Retinal pigment epithelial cell (primary cell): ENCODE results near the gene SIGLEC9.

Experiments
- DNase-seq: peaks from one replicate; pipeline ENCODE4 v3.0.0-alpha.2; 2010; ENCODE audit warnings: low read depth
- H3K4me3 ChIP-seq: 2 replicates; pipeline ENCODE4 v1.5.1; 2011; ENCODE audit warnings: mild to moderate bottlenecking, low read length, control low read depth, moderate library complexity
- TF ChIP-seq, protein P1 (sequence below): conservative IDR thresholded peaks from 2 replicates; pipeline ENCODE4 v1.5.1; 2011; ENCODE audit warnings: low read depth, low read length, control low read depth, inconsistent platforms

SIGLEC9 gene

DNA sequence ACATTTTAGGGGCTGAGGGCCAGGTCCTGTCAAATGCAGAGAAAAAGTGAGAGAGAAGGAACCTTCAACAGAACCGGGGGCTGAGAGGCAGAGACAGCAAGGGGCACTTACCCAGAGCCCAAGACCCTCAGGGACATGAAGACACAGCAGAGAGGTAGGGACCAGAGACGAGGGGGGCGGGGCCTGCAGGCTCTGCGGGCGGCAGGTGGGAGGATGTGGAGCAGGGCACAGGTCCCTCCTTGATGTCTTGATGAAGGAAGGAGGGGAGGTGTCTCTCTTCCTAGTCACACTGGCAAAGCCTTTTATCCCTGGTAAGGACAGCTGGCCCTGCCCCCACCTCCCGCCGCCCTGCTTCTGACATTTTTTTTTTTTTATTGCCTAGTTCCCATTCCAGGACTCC, 42.1 kb upstream of the SIGLEC9 start, which contains the start of gene KLK14:
Gene KLK14 (minus strand): TSS at position 277 of the 400 bp plus-strand sequence. CDS start 273 bp downstream, at position 4.
- TF ChIP-seq, protein P1, sequence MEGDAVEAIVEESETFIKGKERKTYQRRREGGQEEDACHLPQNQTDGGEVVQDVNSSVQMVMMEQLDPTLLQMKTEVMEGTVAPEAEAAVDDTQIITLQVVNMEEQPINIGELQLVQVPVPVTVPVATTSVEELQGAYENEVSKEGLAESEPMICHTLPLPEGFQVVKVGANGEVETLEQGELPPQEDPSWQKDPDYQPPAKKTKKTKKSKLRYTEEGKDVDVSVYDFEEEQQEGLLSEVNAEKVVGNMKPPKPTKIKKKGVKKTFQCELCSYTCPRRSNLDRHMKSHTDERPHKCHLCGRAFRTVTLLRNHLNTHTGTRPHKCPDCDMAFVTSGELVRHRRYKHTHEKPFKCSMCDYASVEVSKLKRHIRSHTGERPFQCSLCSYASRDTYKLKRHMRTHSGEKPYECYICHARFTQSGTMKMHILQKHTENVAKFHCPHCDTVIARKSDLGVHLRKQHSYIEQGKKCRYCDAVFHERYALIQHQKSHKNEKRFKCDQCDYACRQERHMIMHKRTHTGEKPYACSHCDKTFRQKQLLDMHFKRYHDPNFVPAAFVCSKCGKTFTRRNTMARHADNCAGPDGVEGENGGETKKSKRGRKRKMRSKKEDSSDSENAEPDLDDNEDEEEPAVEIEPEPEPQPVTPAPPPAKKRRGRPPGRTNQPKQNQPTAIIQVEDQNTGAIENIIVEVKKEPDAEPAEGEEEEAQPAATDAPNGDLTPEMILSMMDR = no peak
- DNase-seq = no peak
- no peak within 1 kb of the TSS for H3K4me3 ChIP-seq

DNA sequence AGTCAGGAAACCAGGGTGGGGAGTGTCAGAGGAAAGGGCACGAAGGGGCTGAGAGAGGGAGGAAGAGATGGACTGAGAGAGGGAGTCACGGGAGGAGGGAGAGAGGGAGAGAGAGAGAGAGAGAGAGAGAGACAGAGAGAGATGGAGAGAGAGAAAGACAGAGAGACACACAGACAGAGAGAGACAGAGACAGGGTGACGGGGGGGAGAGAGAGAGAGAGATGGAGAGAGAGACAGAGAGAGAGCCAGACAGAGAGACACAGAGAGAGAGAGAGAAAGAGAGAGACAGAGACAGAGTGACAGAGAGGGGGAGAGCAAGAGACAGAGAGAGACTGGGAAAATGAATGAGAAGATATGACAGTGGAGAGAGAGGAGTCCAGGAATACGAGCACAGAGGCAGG, 41.5 kb upstream of the SIGLEC9 start:
- TF ChIP-seq, protein P1 = no peak
- no peak overlapping the region for H3K4me3 ChIP-seq
- no peak for DNase-seq

DNA sequence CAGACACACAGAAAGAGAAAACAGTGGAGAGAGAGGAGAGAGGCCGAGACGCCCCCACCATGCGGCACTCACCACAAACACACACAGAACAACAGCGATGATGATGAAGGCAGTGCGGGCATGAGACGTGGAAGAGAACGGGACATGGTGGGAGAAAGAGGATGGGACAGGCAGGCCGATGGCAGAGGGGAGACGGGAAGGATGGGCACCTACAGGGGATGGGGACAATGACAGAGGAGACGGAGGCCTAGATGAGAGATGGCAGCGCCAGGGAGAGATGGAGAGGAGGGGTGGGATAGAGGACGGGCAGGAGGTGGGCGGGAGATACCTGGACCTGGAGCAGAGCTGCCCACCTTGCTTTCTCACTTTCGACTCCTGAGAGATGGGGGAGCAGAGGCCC, 40.9 kb upstream of the SIGLEC9 start:
- TF ChIP-seq, protein P1 = no peak
- no peak overlapping the region for H3K4me3 ChIP-seq
- no peak for DNase-seq

DNA sequence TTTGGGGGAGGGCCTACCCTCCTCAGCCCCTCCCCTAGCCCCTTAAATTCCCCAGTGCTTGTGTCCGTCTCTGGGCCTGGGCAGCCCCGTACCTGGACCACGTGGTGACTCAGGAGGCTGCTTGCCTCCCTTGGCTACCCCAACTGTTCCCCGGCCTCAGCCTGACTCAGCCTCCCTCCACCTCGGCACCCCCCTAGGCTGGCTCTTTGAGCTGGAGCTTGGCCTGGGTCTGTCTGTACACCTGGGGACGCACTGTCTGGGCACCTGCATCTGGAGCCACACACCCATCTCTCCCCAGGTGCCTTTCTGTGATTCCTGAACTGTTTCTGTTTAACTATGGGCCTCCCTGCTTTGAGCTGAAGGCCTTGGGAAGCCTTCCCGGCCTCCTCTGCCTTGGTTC, 40.2 kb upstream of the SIGLEC9 start:
- H3K4me3 ChIP-seq = no peak overlapping the region
- TF ChIP-seq, protein P1 = no peak
- DNase-seq = no peak

DNA sequence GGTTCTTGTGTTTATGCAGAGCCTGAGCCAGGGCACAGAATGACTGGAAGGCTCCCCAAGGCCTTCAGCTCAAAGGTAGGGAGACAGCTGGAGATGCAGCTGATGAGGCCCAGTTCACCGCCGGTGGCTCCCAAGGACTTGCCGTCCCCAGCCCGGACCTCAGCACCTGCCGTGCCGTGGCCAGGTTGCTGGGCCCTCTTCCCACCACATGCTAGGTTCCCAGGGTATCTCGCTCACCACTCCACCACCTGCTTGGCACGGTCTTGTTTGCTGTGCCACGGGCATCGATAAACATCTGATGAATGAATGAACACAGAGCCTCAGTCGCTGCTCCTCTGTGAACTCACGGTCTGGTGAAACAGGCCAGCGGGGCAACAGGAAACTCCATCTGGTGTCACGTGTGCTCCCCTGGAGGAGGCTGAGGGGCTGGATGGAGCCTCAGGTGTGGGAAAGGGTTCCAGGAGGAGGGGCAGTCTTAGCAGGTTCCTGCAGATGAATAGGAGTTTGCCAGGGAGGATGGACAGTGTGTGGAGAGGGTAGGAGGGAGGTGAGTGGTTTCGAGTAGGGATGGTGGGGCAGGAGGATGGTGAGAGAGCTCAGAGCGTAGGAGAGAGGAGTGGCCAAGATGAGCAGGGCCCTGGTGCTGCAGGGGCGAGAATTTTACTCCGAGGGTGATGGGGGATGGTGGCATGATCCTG, 38.4 kb upstream of the SIGLEC9 start:
- no peak for DNase-seq
- TF ChIP-seq, protein P1 = no peak
- H3K4me3 ChIP-seq = no peak overlapping the region

DNA sequence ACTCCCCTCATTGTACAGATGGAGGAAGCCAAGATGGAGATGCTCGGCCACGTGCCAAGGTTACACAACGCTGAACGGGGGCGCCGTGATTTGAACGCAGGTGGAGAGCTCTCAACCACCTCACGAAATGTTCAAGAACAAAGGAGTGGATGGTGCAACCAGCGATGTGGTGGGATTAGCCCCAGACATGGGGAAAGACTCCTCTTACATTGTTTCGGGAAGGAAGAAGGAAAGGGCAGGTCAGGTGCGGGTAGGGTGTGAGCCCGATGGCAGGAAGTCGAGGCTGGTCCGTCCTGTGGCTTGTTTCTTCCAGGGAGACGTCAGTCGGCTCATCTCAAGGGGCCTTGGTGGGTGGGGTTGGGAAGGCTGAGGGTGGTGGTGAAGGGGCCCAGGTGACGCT, 34.9 kb upstream of the SIGLEC9 start:
- DNase-seq = no peak
- no peak overlapping the region for H3K4me3 ChIP-seq
- TF ChIP-seq, protein P1 = no peak

DNA sequence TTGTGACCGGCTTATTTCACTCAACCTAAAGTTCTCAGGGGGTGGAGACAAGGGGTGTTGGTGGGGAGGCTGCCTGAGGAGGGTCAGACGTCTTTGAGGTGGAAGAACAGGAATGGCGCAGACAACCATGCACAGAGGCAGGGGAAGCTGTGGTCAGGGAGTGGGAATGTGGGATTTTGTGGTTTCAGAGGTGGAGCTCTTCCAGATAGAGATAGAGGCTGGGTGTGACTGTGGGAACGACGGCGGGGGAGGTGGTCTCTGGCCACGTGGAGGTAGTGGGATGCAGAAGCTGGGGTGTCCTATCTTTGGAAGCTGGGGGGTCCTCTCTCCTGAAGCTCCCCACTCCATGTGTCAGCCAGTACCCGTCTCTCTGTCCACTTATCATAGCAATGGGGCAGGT, 34.2 kb upstream of the SIGLEC9 start:
- DNase-seq = no peak
- H3K4me3 ChIP-seq = no peak overlapping the region
- TF ChIP-seq, protein P1 = no peak
